Tibial nerve (tissue), 3 donors: ENCODE measurements around the gene ADCY10.

Experiments
- CTCF ChIP-seq, 5 experiments: fragments of 200-600 bp in 3 of 5; fragments of 450-650 bp in 2 of 5; sonication (generic) in 3 of 5; IDR thresholded peaks; one replicate each; pipeline ENCODE4 v1.5.1; 2016 to 2019; ENCODE audit warnings: antibody characterized with exemption in 5 of 5, mild to moderate bottlenecking in 3 of 5, moderate library complexity in 2 of 5
- POLR2A ChIP-seq, 2 donors: fragments of 450-650 bp; IDR thresholded peaks; one replicate each; pipeline ENCODE4 v1.6.1; 2017; ENCODE audit warnings: antibody characterized with exemption in 2 of 2, mild to moderate bottlenecking in 2 of 2, moderate library complexity in 2 of 2

GRCh38 chr1:167926486-167926997 lies 12.6 kb upstream of the ADCY10 start:
- TF ChIP-seq CTCF (IDR thresholded peaks at IDR 0.05) (no peak), POLR2A (IDR thresholded peaks at IDR 0.05) (no peak)
